IMR-90 (cell line): Measurements from ENCODE around the gene FRY. TPM values are rescaled to one million over a fixed set of nuclear protein-coding genes. Genes with fewer than 3 reads are reported as not detected.

Source experiments
- ATAC-seq: fragments of 200-7000 bp; cut with Tn5 transposase; 2 replicates; pipeline ENCODE4 v1.9.1; 2020; ENCODE audit warnings: low read depth, mild to moderate bottlenecking, moderate library complexity
- BruUV-seq: library from RNA; stranded (reverse); fragments of 400-500 nt; replicated peaks from 2 replicates; lab custom pipeline; 2021; lab: Mats Ljungman, UMichigan
- CTCF ChIA-PET: fragments of 300-600 bp; formaldehyde crosslinking; extraction: SDS; loops from one replicate; lab custom pipeline; 2021; ENCODE audit warnings: antibody characterized with exemption; lab: Yijun Ruan, JAX
- POLR2A ChIA-PET: fragments of 300-600 bp; sonication (Branson Sonifier 250); formaldehyde crosslinking; loops from one replicate; lab custom pipeline; 2022; ENCODE audit warnings: antibody characterized with exemption; ENCODE audit not compliant: unreplicated experiment; lab: Charles Lee
- DNase-seq: peaks from one replicate; pipeline ENCODE4 v3.0.0; 2013
- H2AFZ ChIP-seq: replicated peaks from 2 replicates; pipeline ENCODE3; 2013; ENCODE audit warnings: low read length, mild to moderate bottlenecking; ENCODE audit not compliant: poor library complexity
- H2AK5ac ChIP-seq: 2 replicates; pipeline ENCODE4 v1.6.1; 2013; ENCODE audit warnings: low read depth, low read length, inconsistent platforms
- H2AK9ac ChIP-seq: replicated peaks from 2 replicates; pipeline ENCODE3; 2013; ENCODE audit warnings: mild to moderate bottlenecking, low read depth, low read length, moderate library complexity; ENCODE audit not compliant: poor library complexity
- H2BK120ac ChIP-seq: 2 replicates; pipeline ENCODE4 v1.6.1; 2013; ENCODE audit warnings: low read depth, low read length, inconsistent platforms
- H2BK15ac ChIP-seq: 3 replicates; pipeline ENCODE4 v1.6.1; 2013; ENCODE audit warnings: low read depth, low read length, inconsistent platforms
- H2BK20ac ChIP-seq: 2 replicates; pipeline ENCODE4 v1.6.1; 2013; ENCODE audit warnings: low read depth, mild to moderate bottlenecking, inconsistent platforms, low read length, moderate library complexity
- H2BK5ac ChIP-seq: 2 replicates; pipeline ENCODE4 v1.6.1; 2013; ENCODE audit warnings: mild to moderate bottlenecking, low read depth, low read length, inconsistent platforms; ENCODE audit not compliant: poor library complexity, severe bottlenecking
- H3K14ac ChIP-seq: replicated peaks from 2 replicates; pipeline ENCODE4 v1.6.1; 2013; ENCODE audit warnings: low read depth, low read length, inconsistent platforms
- H3K18ac ChIP-seq: 2 replicates; pipeline ENCODE4 v1.6.1; 2013; ENCODE audit warnings: low read depth, low read length, control low read depth
- H3K23ac ChIP-seq: 2 replicates; pipeline ENCODE4 v1.6.1; 2013; ENCODE audit warnings: low read depth, low read length, inconsistent platforms
- H3K27ac ChIP-seq: 2 replicates; pipeline ENCODE4 v1.5.1; 2013; ENCODE audit warnings: mild to moderate bottlenecking, control low read depth, low read length; ENCODE audit not compliant: insufficient read depth
- H3K27me3 ChIP-seq: 2 replicates; pipeline ENCODE4 v1.6.1; 2013; ENCODE audit warnings: low read length; ENCODE audit not compliant: control insufficient read depth, insufficient read depth
- H3K36me3 ChIP-seq: 2 replicates; pipeline ENCODE4 v1.6.1; 2013; ENCODE audit warnings: low read length, mixed read lengths; ENCODE audit not compliant: control insufficient read depth, insufficient read depth
- H3K4ac ChIP-seq: 2 replicates; pipeline ENCODE4 v1.6.1; 2013; ENCODE audit warnings: low read depth, low read length, inconsistent platforms
- H3K4me1 ChIP-seq: 2 replicates; pipeline ENCODE4 v1.6.1; 2013; ENCODE audit warnings: low read length, mixed read lengths; ENCODE audit not compliant: control insufficient read depth, insufficient read depth
- H3K4me2 ChIP-seq: 2 replicates; pipeline ENCODE4 v1.6.1; 2013; ENCODE audit warnings: low read depth, mild to moderate bottlenecking, control low read depth, low read length, moderate library complexity
- H3K4me3 ChIP-seq: 2 replicates; pipeline ENCODE4 v1.5.1; 2013; ENCODE audit warnings: low read depth, mild to moderate bottlenecking, control low read depth, low read length, moderate library complexity; ENCODE audit not compliant: insufficient read depth
- H3K56ac ChIP-seq: 2 replicates; pipeline ENCODE4 v1.6.1; 2013; ENCODE audit warnings: low read length, inconsistent platforms; ENCODE audit not compliant: insufficient read depth; ENCODE audit errors: extremely low read depth
- H3K79me1 ChIP-seq, 2 experiments: 2 replicates each; pipeline ENCODE4 v1.6.1; 2013; ENCODE audit warnings: low read length in 2 of 2, inconsistent platforms in 1 of 2, low read depth in 1 of 2
- H3K9ac ChIP-seq: 2 replicates; pipeline ENCODE4 v1.6.1; 2013; ENCODE audit warnings: low read depth, low read length, control low read depth
- H3K9me1 ChIP-seq: 2 replicates; pipeline ENCODE4 v1.6.1; 2013; ENCODE audit warnings: low read length, inconsistent platforms; ENCODE audit not compliant: insufficient read depth
- H3K9me3 ChIP-seq: 2 replicates; pipeline ENCODE4 v1.6.1; 2013; ENCODE audit warnings: low read length; ENCODE audit not compliant: control insufficient read depth, insufficient read depth
- H4K20me1 ChIP-seq: 2 replicates; pipeline ENCODE4 v1.6.1; 2013; ENCODE audit warnings: low read length, inconsistent platforms; ENCODE audit not compliant: insufficient read depth
- H4K5ac ChIP-seq: 2 replicates; pipeline ENCODE4 v1.6.1; 2013; ENCODE audit warnings: mild to moderate bottlenecking, low read depth, low read length, control low read depth
- H4K8ac ChIP-seq, 2 experiments: 2 replicates each; pipeline ENCODE4 v1.6.1; 2013; ENCODE audit warnings: low read depth in 2 of 2, low read length in 2 of 2, control low read depth in 1 of 2, inconsistent platforms in 1 of 2
- H4K91ac ChIP-seq: 2 replicates; pipeline ENCODE4 v1.6.1; 2013; ENCODE audit warnings: low read depth, low read length, inconsistent platforms; ENCODE audit not compliant: insufficient read depth
- BHLHE40 ChIP-seq: fragments of 150-350 bp; IDR thresholded peaks from 2 replicates; pipeline ENCODE4 v1.6.1; 2016; ENCODE audit warnings: mild to moderate bottlenecking, low read depth, low read length
- CHD1 ChIP-seq: IDR thresholded peaks from 2 replicates; pipeline ENCODE4 v1.6.1; 2012; ENCODE audit warnings: low read depth, low read length, improper control_type of control experiment
- ELK1 ChIP-seq: fragments of 150-350 bp; IDR thresholded peaks from 2 replicates; pipeline ENCODE4 v1.6.1; 2016; ENCODE audit warnings: low read depth, mild to moderate bottlenecking, low read length, moderate library complexity, borderline replicate concordance
- FOS ChIP-seq: fragments of 150-350 bp; IDR thresholded peaks from 2 replicates; pipeline ENCODE4 v1.6.1; 2016; ENCODE audit warnings: low read depth, low read length
- RAD21 ChIP-seq: IDR thresholded peaks from 2 replicates; pipeline ENCODE4 v1.6.1; 2012; ENCODE audit warnings: low read length, improper control_type of control experiment
- WGBS, 2 experiments: methylation state at CpG; one replicate each; pipeline versions ENCODE4 v1.1.5 to v1.1.7; 2013; ENCODE audit warnings: missing lambda C conversion rate in 2 of 2; ENCODE audit not compliant: insufficient read length in 1 of 2; ENCODE audit errors: extremely low coverage in 2 of 2; 5-methylcytosine and 5-hydroxymethylcytosine counted together
- dilution Hi-C: fragments of 300-500 bp; cut with HindIII; formaldehyde crosslinking; loops from one replicate; pipeline ENCODE4 v1.14.3; 2018; ENCODE audit warnings: low sequenced_read_pairs; ENCODE audit not compliant: unreplicated experiment
- in situ Hi-C: fragments of 300-500 bp; cut with MboI; formaldehyde crosslinking; loops from 3 replicates; pipeline ENCODE4 v1.14.3; 2019; ENCODE audit warnings: low sequenced_read_pairs, inconsistent platforms, mixed read lengths
- intact Hi-C: fragments of 100-400 bp; cut with micrococcal nuclease; formaldehyde crosslinking; loops from 2 replicates; pipeline ENCODE4 v1.10.0; 2022
- polyA plus RNA-seq, 3 experiments: library from polyadenylated mRNA; depleted of rRNA; stranded (reverse); fragments of >200 nt; gene quantifications; 2 replicates each; pipeline ENCODE4 v1.2.3, GENCODE V29; 2012; ENCODE audit warnings: low replicate concordance in 1 of 3
- total RNA-seq: library from RNA; depleted of rRNA; stranded (reverse); fragments of >200 nt; gene quantifications from 2 replicates; pipeline ENCODE4 v1.2.3, GENCODE V29; 2012

FRY gene
- total and polyA plus RNA-seq, 2 of the 4 experiments (the other 2 are of a cell fraction), result 3.0 to 4.8 TPM

GRCh38 chr13:32212421-32212820 is 180.8 kb downstream of the FRY start:
- Histone ChIP-seq H2AK5ac (no peak overlapping the region), H4K20me1 (no peaks in the 10 kb centered on the region; the same call in 1 of the 2 replicates), H3K27me3 (no peaks in the 10 kb centered on the region), H3K4me3 (no peak overlapping the region), H2BK120ac (peak overlapping the region; percentile 99), H3K27ac (peak overlapping the region; percentile 97), H3K18ac (peak overlapping the region; percentile 98), H3K9me1 (peaks cover 14% of the 10 kb centered on the region), H3K4me2 (peak overlapping the region; percentile 80), H2AFZ (no peak overlapping the region), H4K8ac (peak overlapping the region; percentile 91 to 97), H3K4ac (peak overlapping the region; percentile 99), H3K14ac (peak overlapping the region; percentile 91), H2AK9ac (no peak overlapping the region), H2BK15ac (peak overlapping the region; percentile 31; the same call in 1 of the 3 replicates), H3K4me1 (peaks cover 25% of the 10 kb centered on the region), H4K91ac (peak overlapping the region; percentile 78), H2BK20ac (peak overlapping the region; percentile 100), H3K23ac (peak overlapping the region; percentile 87), H4K5ac (peak overlapping the region; percentile 94), H3K9ac (peak overlapping the region; percentile 45; the same call in 1 of the 2 replicates), H3K9me3 (no peaks in the 10 kb centered on the region), H3K79me1 (peaks cover 0 to 14% of the 10 kb centered on the region in 2 experiments; a peak in 1 of 4 replicates), H3K36me3 (peaks cover 11% of the 10 kb centered on the region; the same call in 1 of the 2 replicates), H3K56ac (peak overlapping the region; percentile 94), H2BK5ac (peak overlapping the region; percentile 98)
- in situ Hi-C loops (no loop called here), dilution Hi-C loops (no loop called here), intact Hi-C loops (loop anchor here (5.0 kb wide), 1 partner anchor 180 kb away; the partner anchor contains the start of gene FRY)
- peak; percentile 77 for ATAC-seq
- CTCF ChIA-PET, result interaction anchor here (1.0 to 1.5 kb wide), 2 partner anchors 23 to 48 kb away, joined by 3 to 4 read pairs; no protein-coding TSS in a partner anchor
- no peak for TF ChIP-seq CHD1
- no peak for TF ChIP-seq BHLHE40
- TF ChIP-seq RAD21, result no peak
- TF ChIP-seq ELK1, result no peak
- peak; percentile 75; the same call in 1 of the 2 replicates for TF ChIP-seq FOS
- POLR2A ChIA-PET, result interaction anchor here (0.8 to 1.7 kb wide), 2 partner anchors 13 to 181 kb away, joined by 10 to 14 read pairs; partner anchors contain the start of gene FRY
- WGBS, 2 experiments, result 17% methylated on average over 1 of the region's 3 CpGs; no CpG with 5 or more reads in 1 of the 2 experiments
- peak; percentile 91 for DNase-seq
- BruUV-seq, result no TSS peak
